Measurements from ENCODE around the gene NCOA7. TPM values are rescaled to one million over a fixed set of nuclear protein-coding genes. Genes with fewer than 3 reads are reported as not detected.

The NCOA7 gene
- total and polyA plus RNA-seq, 12 donors = 4.2 to 21.3 (median 10.3) TPM

DNA sequence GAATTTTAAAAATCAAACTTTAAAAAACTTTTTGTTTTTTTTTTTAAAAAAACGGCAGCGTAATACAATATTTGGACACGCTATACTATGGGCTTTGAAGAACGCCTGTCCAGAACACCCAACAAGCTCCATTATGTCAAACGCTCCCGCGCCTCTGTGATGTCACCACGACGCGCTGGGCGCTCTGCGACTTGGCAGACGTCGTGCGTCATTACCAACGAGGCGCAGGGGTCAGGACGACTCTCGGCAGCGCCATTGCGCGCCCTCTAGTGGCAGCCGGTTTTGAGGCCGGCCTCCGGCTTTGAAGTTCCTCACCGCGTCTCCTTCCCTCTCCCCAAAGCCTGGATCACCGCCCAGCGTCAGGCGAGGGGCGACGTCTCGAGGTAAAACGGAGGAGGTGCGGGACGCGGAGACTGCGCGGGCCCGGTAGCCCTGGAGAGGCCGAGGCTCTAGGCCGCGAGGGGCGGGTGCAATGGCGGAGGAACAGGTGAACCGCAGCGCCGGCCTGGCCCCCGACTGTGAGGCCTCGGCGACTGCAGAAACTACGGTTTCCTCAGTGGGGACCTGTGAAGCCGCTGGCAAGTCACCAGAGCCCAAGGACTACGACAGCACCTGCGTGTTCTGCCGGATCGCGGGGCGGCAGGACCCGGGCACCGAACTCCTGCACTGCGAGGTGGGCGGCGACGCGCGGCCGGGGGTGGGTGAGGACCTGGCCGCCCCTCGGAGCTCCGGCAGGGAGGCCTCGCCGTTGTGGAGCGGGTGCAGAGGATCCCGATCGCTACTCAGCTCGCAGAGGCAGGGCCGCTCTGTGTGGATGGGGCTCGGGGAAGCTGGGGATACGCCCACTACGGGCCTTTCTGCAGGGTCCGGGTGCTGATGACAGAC is 166.0 kb downstream of the NCOA7 start, which contains the start of gene HINT3:
Gene HINT3, plus strand, starts transcription at position 265 of the 885 bp plus-strand sequence. Its CDS starts 208 bp downstream, at position 473.
- H3K27ac ChIP-seq = peak within 1 kb of the TSS; percentile 85 to 97 (median 94)
- ATAC-seq (peak; percentile 97 to 98 (median 98)), DNase-seq (peak; percentile 98 to 99)
- TF ChIP-seq, protein P1, sequence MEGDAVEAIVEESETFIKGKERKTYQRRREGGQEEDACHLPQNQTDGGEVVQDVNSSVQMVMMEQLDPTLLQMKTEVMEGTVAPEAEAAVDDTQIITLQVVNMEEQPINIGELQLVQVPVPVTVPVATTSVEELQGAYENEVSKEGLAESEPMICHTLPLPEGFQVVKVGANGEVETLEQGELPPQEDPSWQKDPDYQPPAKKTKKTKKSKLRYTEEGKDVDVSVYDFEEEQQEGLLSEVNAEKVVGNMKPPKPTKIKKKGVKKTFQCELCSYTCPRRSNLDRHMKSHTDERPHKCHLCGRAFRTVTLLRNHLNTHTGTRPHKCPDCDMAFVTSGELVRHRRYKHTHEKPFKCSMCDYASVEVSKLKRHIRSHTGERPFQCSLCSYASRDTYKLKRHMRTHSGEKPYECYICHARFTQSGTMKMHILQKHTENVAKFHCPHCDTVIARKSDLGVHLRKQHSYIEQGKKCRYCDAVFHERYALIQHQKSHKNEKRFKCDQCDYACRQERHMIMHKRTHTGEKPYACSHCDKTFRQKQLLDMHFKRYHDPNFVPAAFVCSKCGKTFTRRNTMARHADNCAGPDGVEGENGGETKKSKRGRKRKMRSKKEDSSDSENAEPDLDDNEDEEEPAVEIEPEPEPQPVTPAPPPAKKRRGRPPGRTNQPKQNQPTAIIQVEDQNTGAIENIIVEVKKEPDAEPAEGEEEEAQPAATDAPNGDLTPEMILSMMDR (IDR thresholded peaks at IDR 0.05) = peak; percentile 94 to 100 (median 99)
- no peaks in the 10 kb centered on the region for H3K9me3 ChIP-seq
- intact Hi-C loops (cut with DNase I) = loop anchor here in 8 of 10 donors (1.0 to 10.0 kb wide), 14 partner anchors 39 to 654 kb away; partner anchors contain the start of genes NCOA7 (in 3 of the 8) and HDDC2 (in 2 of the 8)
- peaks cover 0 to 7% (median 0%) of the 10 kb centered on the region in 9 donors for H3K36me3 ChIP-seq
- peaks cover 0 to 30% (median 24%) of the 10 kb centered on the region in 9 donors for H3K4me1 ChIP-seq
- peak within 1 kb of the TSS; percentile 70 to 100 (median 84) for H3K4me3 ChIP-seq
- H3K27me3 ChIP-seq = no peaks in the 10 kb centered on the region
- WGBS, 2 donors = 0% methylated on average over 82 of the region's 82 CpGs

DNA sequence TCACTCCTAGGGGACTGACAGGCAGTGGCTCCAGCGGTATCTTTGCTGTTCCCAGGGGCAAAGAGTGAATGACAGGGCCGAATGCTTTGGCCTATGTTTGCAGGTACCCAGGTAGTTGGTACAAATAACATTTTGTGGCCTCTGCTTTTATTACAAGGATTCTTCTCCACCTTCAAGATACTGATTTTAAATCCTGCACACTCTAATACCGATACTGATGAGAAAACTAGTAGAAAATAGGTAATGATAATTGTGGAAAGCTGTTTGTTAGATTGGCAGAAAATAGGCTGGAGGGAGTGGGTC is 166.6 kb downstream of the NCOA7 start:
- H3K4me3 ChIP-seq = peak overlapping the region; percentile 70 to 100 (median 84)
- peaks cover 0 to 8% (median 0%) of the 10 kb centered on the region in 9 donors for H3K36me3 ChIP-seq
- peaks cover 0 to 30% (median 24%) of the 10 kb centered on the region in 9 donors for H3K4me1 ChIP-seq
- no peaks in the 10 kb centered on the region for H3K27me3 ChIP-seq
- TF ChIP-seq, protein P1 (IDR thresholded peaks at IDR 0.05) = no peak
- no peak for ATAC-seq
- peak overlapping the region in 9 of 10 donors; percentile 89 to 97 (median 95) for H3K27ac ChIP-seq
- intact Hi-C loops (cut with DNase I) = loop anchor here in 8 of 10 donors (2.0 to 10.0 kb wide), 12 partner anchors 40 to 655 kb away; partner anchors contain the start of genes NCOA7 (in 3 of the 8) and HDDC2 (in 2 of the 8)
- 5 to 7% methylated on average over 3 of the region's 3 CpGs for WGBS, 2 donors
- no peaks in the 10 kb centered on the region for H3K9me3 ChIP-seq
- DNase-seq = no peak

DNA sequence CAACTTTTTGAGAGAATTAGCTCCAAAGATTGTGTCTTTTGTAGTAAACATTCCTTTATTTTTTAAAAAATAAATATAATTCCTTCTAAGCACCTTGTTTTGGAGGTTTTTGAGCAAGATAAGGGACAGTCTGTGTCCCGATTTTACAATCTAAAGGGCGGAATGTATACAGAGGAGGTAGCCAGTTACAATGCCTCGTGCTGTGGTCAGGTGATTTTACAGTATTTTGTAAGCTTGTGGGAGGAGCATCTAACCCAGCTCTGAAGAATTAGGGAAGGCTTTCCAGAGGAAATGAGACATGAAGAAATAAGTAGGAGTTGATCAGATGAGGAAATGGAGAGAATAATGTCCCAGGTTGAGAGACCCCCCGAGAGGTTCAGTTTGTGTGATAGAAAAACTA is 167.1 kb downstream of the NCOA7 start:
- Histone ChIP-seq H3K4me1 (peaks cover 0 to 30% (median 24%) of the 10 kb centered on the region in 9 donors), H3K36me3 (peaks cover 0 to 8% (median 0%) of the 10 kb centered on the region in 9 donors), H3K27ac (peak overlapping the region in 6 of 10 donors; percentile 94 to 97 (median 96)), H3K9me3 (no peaks in the 10 kb centered on the region), H3K27me3 (no peaks in the 10 kb centered on the region), H3K4me3 (peak overlapping the region; percentile 70 to 100 (median 84))
- 40 to 42% methylated on average over 4 of the region's 4 CpGs for WGBS, 2 donors
- intact Hi-C loops (cut with DNase I) = loop anchor here in 8 of 10 donors (2.0 to 10.0 kb wide), 12 partner anchors 41 to 656 kb away; partner anchors contain the start of genes NCOA7 (in 3 of the 8) and HDDC2 (in 2 of the 8)
- TF ChIP-seq, protein P1 (IDR thresholded peaks at IDR 0.05) = no peak
- ATAC-seq = peak in 3 of 8 donors; percentile 20 to 44 (median 30)
- DNase-seq = no peak

DNA sequence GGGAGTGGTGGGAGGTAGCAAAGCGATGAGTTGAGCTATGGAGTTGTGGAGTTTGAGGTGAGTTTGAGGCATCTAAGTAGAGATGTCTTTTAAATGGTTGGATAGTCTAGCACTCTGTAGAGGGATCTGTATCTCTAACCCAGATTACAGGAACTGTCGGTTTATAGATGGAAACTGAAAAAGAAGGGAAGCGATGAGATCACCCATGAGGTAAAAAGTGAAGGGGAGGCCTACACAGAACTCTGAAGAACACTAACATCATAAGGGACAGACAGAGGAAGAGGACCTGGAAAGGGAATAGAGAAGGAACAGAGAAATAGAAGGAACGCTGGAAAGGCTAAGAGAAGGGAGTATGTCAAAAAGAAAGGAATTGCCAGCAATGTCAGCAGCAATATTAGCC is 168.3 kb downstream of the NCOA7 start:
- peak overlapping the region in 1 of 10 donors; percentile 6 for H3K27ac ChIP-seq
- no peaks in the 10 kb centered on the region for H3K9me3 ChIP-seq
- 86 to 92% methylated on average over 4 of the region's 4 CpGs for WGBS, 2 donors
- DNase-seq (no peak), ATAC-seq (no peak)
- H3K27me3 ChIP-seq = no peaks in the 10 kb centered on the region
- TF ChIP-seq, protein P1 (IDR thresholded peaks at IDR 0.05) = no peak
- intact Hi-C loops (cut with DNase I) = loop anchor here in 8 of 10 donors (5.0 to 10.0 kb wide), 11 partner anchors 42 to 657 kb away; partner anchors contain the start of genes NCOA7 (in 3 of the 8) and HDDC2 (in 2 of the 8)
- H3K4me3 ChIP-seq = no peak overlapping the region
- H3K4me1 ChIP-seq = peaks cover 0 to 30% (median 24%) of the 10 kb centered on the region in 9 donors
- H3K36me3 ChIP-seq = peaks cover 0 to 8% (median 0%) of the 10 kb centered on the region in 9 donors
